WERI-Rb-1 (cell line): ENCODE data around the gene CEP78.

Source experiments
- DNase-seq: peaks from one replicate; pipeline ENCODE4 v3.0.0-alpha.2; 2020
- H3K27ac ChIP-seq: fragments of 250-450 bp; sonication (Bioruptor Pico); 2 replicates; pipeline ENCODE4 v1.5.1; 2020; ENCODE audit warnings: mild to moderate bottlenecking, moderate library complexity
- H3K27me3 ChIP-seq: fragments of 250-450 bp; sonication (Bioruptor Pico); 2 replicates; pipeline ENCODE4 v1.5.1; 2021; ENCODE audit warnings: mild to moderate bottlenecking, low read depth, moderate library complexity; ENCODE audit not compliant: insufficient read depth, severe bottlenecking
- H3K36me3 ChIP-seq: fragments of 250-450 bp; sonication (Bioruptor Pico); 2 replicates; pipeline ENCODE4 v1.5.1; 2020; ENCODE audit warnings: mild to moderate bottlenecking, moderate library complexity
- H3K4me3 ChIP-seq: 2 replicates; pipeline ENCODE4 v1.5.1; 2011; ENCODE audit warnings: low read depth, mild to moderate bottlenecking, control low read depth, low read length
- H3K9me3 ChIP-seq: fragments of 250-450 bp; sonication (Bioruptor Pico); 2 replicates; pipeline ENCODE4 v1.5.1; 2021; ENCODE audit warnings: mild to moderate bottlenecking, moderate library complexity; ENCODE audit not compliant: severe bottlenecking
- CTCF ChIP-seq: IDR thresholded peaks from 2 replicates; pipeline ENCODE4 v1.5.1; 2011; ENCODE audit warnings: low read depth, mild to moderate bottlenecking, control low read depth, inconsistent platforms, low read length

CEP78 gene

GRCh38 chr9:78307360-78307759, 71.5 kb downstream of the CEP78 start:
- no peaks in the 10 kb centered on the region for H3K36me3 ChIP-seq
- no peaks in the 10 kb centered on the region for H3K27me3 ChIP-seq
- H3K27ac ChIP-seq, result no peak overlapping the region
- no peaks in the 10 kb centered on the region for H3K9me3 ChIP-seq
- TF ChIP-seq CTCF, result no peak
- no peak for DNase-seq
- no peak overlapping the region for H3K4me3 ChIP-seq

GRCh38 chr9:78309066-78309465, 73.2 kb downstream of the CEP78 start:
- Histone ChIP-seq H3K4me3 (no peak overlapping the region), H3K9me3 (no peaks in the 10 kb centered on the region), H3K36me3 (no peaks in the 10 kb centered on the region), H3K27ac (no peak overlapping the region), H3K27me3 (no peaks in the 10 kb centered on the region)
- DNase-seq, result no peak
- no peak for TF ChIP-seq CTCF

- H3K36me3 ChIP-seq, result no peaks in the 10 kb centered on the region
- no peak for TF ChIP-seq CTCF
- H3K27ac ChIP-seq, result no peak overlapping the region
- no peak overlapping the region for H3K4me3 ChIP-seq
- no peak for DNase-seq
- H3K27me3 ChIP-seq, result no peaks in the 10 kb centered on the region
- no peaks in the 10 kb centered on the region for H3K9me3 ChIP-seq
Observed at GRCh38 chr9:78311075-78311474, 75.2 kb downstream of the CEP78 start.

- Histone ChIP-seq H3K27me3 (no peaks in the 10 kb centered on the region), H3K36me3 (no peaks in the 10 kb centered on the region), H3K27ac (no peak overlapping the region), H3K4me3 (no peak overlapping the region), H3K9me3 (no peaks in the 10 kb centered on the region)
- no peak for DNase-seq
- no peak for TF ChIP-seq CTCF
Observed at GRCh38 chr9:78311886-78312524, 76.1 kb downstream of the CEP78 start.

GRCh38 chr9:78314550-78314949, 78.7 kb downstream of the CEP78 start:
- Histone ChIP-seq H3K27me3 (no peaks in the 10 kb centered on the region), H3K36me3 (no peaks in the 10 kb centered on the region), H3K4me3 (no peak overlapping the region), H3K27ac (no peak overlapping the region), H3K9me3 (no peaks in the 10 kb centered on the region)
- TF ChIP-seq CTCF, result no peak
- no peak for DNase-seq
